ENCODE results near the gene REPIN1.
"Not testable (repeated sequence)": the region's sequence is repeated elsewhere in the genome, so short reads cannot be mapped to it uniquely, and the experiment has no call there.

The REPIN1 gene

GRCh38 chr7:150377635-150378034 lies 9.0 kb downstream of the REPIN1 start:
- DNase-seq: no peak

- DNase-seq: no peak
These were observed 9.7 kb downstream of the REPIN1 start for GRCh38 chr7:150378115-150378852.

- DNase-seq: peak; percentile 60
These were observed 10.3 kb downstream of the REPIN1 start, which contains the start of gene ZNF775 for GRCh38 chr7:150378853-150379440. Gene ZNF775 (plus strand): TSS chr7:150379330. CDS start chr7:150388471, 9,141 bp downstream.

- DNase-seq: no peak
These were observed 11.1 kb downstream of the REPIN1 start for GRCh38 chr7:150379441-150380379.

- DNase-seq: no peak
These were observed 11.8 kb downstream of the REPIN1 start for GRCh38 chr7:150380463-150380862.

GRCh38 chr7:150381096-150381495 lies 12.5 kb downstream of the REPIN1 start:
- DNase-seq: no peak

- no peak for DNase-seq
These were observed 13.1 kb downstream of the REPIN1 start for GRCh38 chr7:150381785-150382122.

- DNase-seq: no peak
These were observed 13.7 kb downstream of the REPIN1 start for GRCh38 chr7:150382123-150382843.

GRCh38 chr7:150382844-150383225 lies 14.2 kb downstream of the REPIN1 start:
- no peak for DNase-seq

- DNase-seq: no peak
These were observed 15.2 kb downstream of the REPIN1 start for GRCh38 chr7:150383710-150384397.

- no peak for DNase-seq
These were observed 16.0 kb downstream of the REPIN1 start for GRCh38 chr7:150384406-150385301.

GRCh38 chr7:150385302-150385723 lies 16.7 kb downstream of the REPIN1 start:
- DNase-seq: no peak

GRCh38 chr7:150385884-150386283 lies 17.3 kb downstream of the REPIN1 start:
- not testable (repeated sequence) for DNase-seq

GRCh38 chr7:150388306-150388705 lies 19.7 kb downstream of the REPIN1 start:
- DNase-seq: no peak

- peak; percentile 66 for DNase-seq
These were observed 20.3 kb downstream of the REPIN1 start for GRCh38 chr7:150388709-150389531.

GRCh38 chr7:150389532-150389816 lies 20.9 kb downstream of the REPIN1 start:
- DNase-seq: no peak

GRCh38 chr7:150390205-150390604 lies 21.6 kb downstream of the REPIN1 start:
- no peak for DNase-seq

- DNase-seq: no peak
These were observed 24.7 kb downstream of the REPIN1 start for GRCh38 chr7:150393325-150393724.

- DNase-seq: no peak
These were observed 27.8 kb downstream of the REPIN1 start for GRCh38 chr7:150396426-150396825.

GRCh38 chr7:150396851-150397260 lies 28.2 kb downstream of the REPIN1 start:
- DNase-seq: no peak

Data from SIG-M5 (cell line).